HG03135 (cell line): ENCODE results near the gene RASSF8.

Experiments used
- ATAC-seq: cut with Tn5 transposase; IDR thresholded peaks from one replicate; pipeline ENCODE4 v1.9.1; 2021; ENCODE audit warnings: mild to moderate bottlenecking, moderate library complexity; ENCODE audit not compliant: unreplicated experiment

Gene RASSF8

GRCh38 chr12:25960961-25961360 lies 2.5 kb downstream of the RASSF8 start:
- no peak for ATAC-seq

GRCh38 chr12:25962932-25963525 lies 4.5 kb downstream of the RASSF8 start:
- no peak for ATAC-seq

GRCh38 chr12:25965682-25966081 lies 7.2 kb downstream of the RASSF8 start:
- ATAC-seq: no peak

GRCh38 chr12:25970082-25970481 lies 11.6 kb downstream of the RASSF8 start:
- ATAC-seq: no peak

GRCh38 chr12:25970916-25971653 lies 12.6 kb downstream of the RASSF8 start:
- no peak for ATAC-seq

GRCh38 chr12:25971654-25972041 lies 13.2 kb downstream of the RASSF8 start:
- ATAC-seq: no peak

- ATAC-seq: no peak
Measured at GRCh38 chr12:25972783-25973182, 14.3 kb downstream of the RASSF8 start.

GRCh38 chr12:25975179-25975578 lies 16.7 kb downstream of the RASSF8 start:
- ATAC-seq: no peak

- no peak for ATAC-seq
Measured at GRCh38 chr12:25975682-25976081, 17.2 kb downstream of the RASSF8 start.

GRCh38 chr12:25976289-25976688 lies 17.8 kb downstream of the RASSF8 start:
- no peak for ATAC-seq

- ATAC-seq: no peak
Measured at GRCh38 chr12:25977047-25977446, 18.6 kb downstream of the RASSF8 start.

- no peak for ATAC-seq
Measured at GRCh38 chr12:25979059-25979458, 20.6 kb downstream of the RASSF8 start.

GRCh38 chr12:25979563-25979962 lies 21.1 kb downstream of the RASSF8 start:
- ATAC-seq: no peak

GRCh38 chr12:25980035-25980434 lies 21.6 kb downstream of the RASSF8 start:
- no peak for ATAC-seq

- no peak for ATAC-seq
Measured at GRCh38 chr12:25981597-25981996, 23.1 kb downstream of the RASSF8 start.

- no peak for ATAC-seq
Measured at GRCh38 chr12:25982416-25982815, 23.9 kb downstream of the RASSF8 start.

- ATAC-seq: no peak
Measured at GRCh38 chr12:25983625-25984024, 25.1 kb downstream of the RASSF8 start.

- ATAC-seq: no peak
Measured at GRCh38 chr12:25984759-25985158, 26.3 kb downstream of the RASSF8 start.

GRCh38 chr12:25985316-25986175 lies 27.1 kb downstream of the RASSF8 start:
- no peak for ATAC-seq

- no peak for ATAC-seq
Measured at GRCh38 chr12:25986180-25986579, 27.7 kb downstream of the RASSF8 start.

GRCh38 chr12:25988505-25988904 lies 30.0 kb downstream of the RASSF8 start:
- no peak for ATAC-seq

- ATAC-seq: no peak
Measured at GRCh38 chr12:25990495-25990894, 32.0 kb downstream of the RASSF8 start.
